HEK293 (cell line): Measurements from ENCODE around the gene ST7L.

Experiments used
- ZNF274 ChIP-seq, 2 experiments: fragments of 200-500 bp in 1 of 2; fragments of 450-650 bp in 1 of 2; sonication (Bioruptor generic) in 1 of 2; formaldehyde crosslinking in 1 of 2; IDR thresholded peaks; 2 replicates each; pipeline versions ENCODE4 v1.5.1 to v1.6.1; 2014 to 2016; ENCODE audit warnings: borderline replicate concordance in 1 of 2, inconsistent platforms in 1 of 2, low read length in 1 of 2, missing biosample characterization in 1 of 2, missing genetic modification characterization in 1 of 2
- ZNF501 ChIP-seq: fragments of 450-650 bp; formaldehyde crosslinking; IDR thresholded peaks from 2 replicates; pipeline ENCODE4 v1.5.1; 2016; ENCODE audit warnings: missing biosample characterization, missing genetic modification characterization
- TF ChIP-seq, protein P1 (sequence below): fragments of 450-650 bp; formaldehyde crosslinking; IDR thresholded peaks from 2 replicates; pipeline ENCODE4 v1.5.1; 2016; ENCODE audit warnings: missing biosample characterization, missing genetic modification characterization
- TF ChIP-seq, protein P2 (sequence below): fragments of 450-650 bp; formaldehyde crosslinking; IDR thresholded peaks from 2 replicates; pipeline ENCODE4 v1.5.1; 2016; ENCODE audit warnings: missing biosample characterization, missing genetic modification characterization

DNA sequence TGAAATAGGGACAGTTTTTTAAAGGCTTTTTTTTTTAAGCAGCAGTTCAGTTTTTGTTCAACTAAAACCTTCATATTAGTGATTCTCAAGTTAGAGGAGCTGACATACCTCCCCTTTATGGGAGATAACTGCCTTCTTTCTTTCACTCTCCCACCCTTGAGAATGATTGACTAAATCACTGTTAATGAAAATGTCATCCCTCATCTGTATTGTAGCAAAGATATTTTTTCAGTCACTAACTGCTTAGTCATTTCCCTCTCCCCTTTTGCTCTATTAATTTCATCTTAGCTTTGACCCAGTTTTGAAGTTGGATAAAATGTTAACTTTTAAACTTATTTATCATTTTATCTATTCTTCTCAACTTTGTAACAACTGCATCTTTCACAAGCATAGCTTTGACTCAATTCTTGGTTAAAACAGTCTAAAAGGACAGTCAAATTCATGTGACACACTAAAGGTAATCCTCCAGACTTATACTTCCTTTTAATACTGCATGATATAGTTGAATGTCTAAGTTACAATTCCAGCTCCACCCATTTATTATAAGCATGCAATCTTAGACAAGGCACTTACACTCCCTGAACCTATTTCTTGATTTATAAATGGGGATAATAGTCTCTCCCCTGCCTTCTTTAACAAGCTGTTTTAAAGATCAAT, 17.8 kb upstream of the ST7L start:
- TF ChIP-seq, protein P1, sequence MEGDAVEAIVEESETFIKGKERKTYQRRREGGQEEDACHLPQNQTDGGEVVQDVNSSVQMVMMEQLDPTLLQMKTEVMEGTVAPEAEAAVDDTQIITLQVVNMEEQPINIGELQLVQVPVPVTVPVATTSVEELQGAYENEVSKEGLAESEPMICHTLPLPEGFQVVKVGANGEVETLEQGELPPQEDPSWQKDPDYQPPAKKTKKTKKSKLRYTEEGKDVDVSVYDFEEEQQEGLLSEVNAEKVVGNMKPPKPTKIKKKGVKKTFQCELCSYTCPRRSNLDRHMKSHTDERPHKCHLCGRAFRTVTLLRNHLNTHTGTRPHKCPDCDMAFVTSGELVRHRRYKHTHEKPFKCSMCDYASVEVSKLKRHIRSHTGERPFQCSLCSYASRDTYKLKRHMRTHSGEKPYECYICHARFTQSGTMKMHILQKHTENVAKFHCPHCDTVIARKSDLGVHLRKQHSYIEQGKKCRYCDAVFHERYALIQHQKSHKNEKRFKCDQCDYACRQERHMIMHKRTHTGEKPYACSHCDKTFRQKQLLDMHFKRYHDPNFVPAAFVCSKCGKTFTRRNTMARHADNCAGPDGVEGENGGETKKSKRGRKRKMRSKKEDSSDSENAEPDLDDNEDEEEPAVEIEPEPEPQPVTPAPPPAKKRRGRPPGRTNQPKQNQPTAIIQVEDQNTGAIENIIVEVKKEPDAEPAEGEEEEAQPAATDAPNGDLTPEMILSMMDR (tag by site-specific recombination) = no peak
- TF ChIP-seq, protein P2, sequence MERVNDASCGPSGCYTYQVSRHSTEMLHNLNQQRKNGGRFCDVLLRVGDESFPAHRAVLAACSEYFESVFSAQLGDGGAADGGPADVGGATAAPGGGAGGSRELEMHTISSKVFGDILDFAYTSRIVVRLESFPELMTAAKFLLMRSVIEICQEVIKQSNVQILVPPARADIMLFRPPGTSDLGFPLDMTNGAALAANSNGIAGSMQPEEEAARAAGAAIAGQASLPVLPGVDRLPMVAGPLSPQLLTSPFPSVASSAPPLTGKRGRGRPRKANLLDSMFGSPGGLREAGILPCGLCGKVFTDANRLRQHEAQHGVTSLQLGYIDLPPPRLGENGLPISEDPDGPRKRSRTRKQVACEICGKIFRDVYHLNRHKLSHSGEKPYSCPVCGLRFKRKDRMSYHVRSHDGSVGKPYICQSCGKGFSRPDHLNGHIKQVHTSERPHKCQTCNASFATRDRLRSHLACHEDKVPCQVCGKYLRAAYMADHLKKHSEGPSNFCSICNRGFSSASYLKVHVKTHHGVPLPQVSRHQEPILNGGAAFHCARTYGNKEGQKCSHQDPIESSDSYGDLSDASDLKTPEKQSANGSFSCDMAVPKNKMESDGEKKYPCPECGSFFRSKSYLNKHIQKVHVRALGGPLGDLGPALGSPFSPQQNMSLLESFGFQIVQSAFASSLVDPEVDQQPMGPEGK = no peak
- TF ChIP-seq ZNF501 (no peak), ZNF274 (IDR thresholded peaks at IDR 0.05; ENCODE audit: low read length) (no peak), ZNF274 (tag by site-specific recombination; IDR thresholded peaks at IDR 0.05; ENCODE audit: borderline replicate concordance) (no peak)
